HEK293 (cell line): ENCODE results near the gene GNG12.

Experiments
- ELK4 ChIP-seq: IDR thresholded peaks from 2 replicates; pipeline ENCODE4 v1.6.1; 2011; ENCODE audit warnings: mild to moderate bottlenecking, low read depth, low read length, borderline replicate concordance
- FEZF1 ChIP-seq: fragments of 450-650 bp; formaldehyde crosslinking; IDR thresholded peaks from 2 replicates; pipeline ENCODE4 v1.5.1; 2016; ENCODE audit warnings: missing biosample characterization, missing genetic modification characterization
- GLI4 ChIP-seq: fragments of 450-650 bp; formaldehyde crosslinking; IDR thresholded peaks from 2 replicates; pipeline ENCODE4 v1.5.1; 2016; ENCODE audit warnings: missing biosample characterization, missing genetic modification characterization
- KLF1 ChIP-seq: fragments of 450-650 bp; formaldehyde crosslinking; IDR thresholded peaks from 2 replicates; pipeline ENCODE4 v1.5.1; 2016; ENCODE audit warnings: missing biosample characterization, missing genetic modification characterization
- PBX3 ChIP-seq: sonication (generic); formaldehyde crosslinking; IDR thresholded peaks from 2 replicates; pipeline ENCODE4 v1.8.1; 2022; ENCODE audit warnings: mild to moderate bottlenecking, moderate library complexity, missing genetic modification reagents
- PRDM6 ChIP-seq: fragments of 450-650 bp; formaldehyde crosslinking; IDR thresholded peaks from 2 replicates; pipeline ENCODE4 v1.5.1; 2017; ENCODE audit warnings: missing biosample characterization, missing genetic modification characterization
- TCF7L2 ChIP-seq: IDR thresholded peaks from 2 replicates; pipeline ENCODE4 v1.6.1; 2011; ENCODE audit warnings: low read depth, mild to moderate bottlenecking, inconsistent platforms, low read length, moderate library complexity, borderline replicate concordance
- TSHZ1 ChIP-seq: fragments of 450-650 bp; formaldehyde crosslinking; IDR thresholded peaks from 2 replicates; pipeline ENCODE4 v1.5.1; 2016; ENCODE audit warnings: missing biosample characterization, missing genetic modification characterization, borderline replicate concordance
- ZBTB10 ChIP-seq: fragments of 450-650 bp; formaldehyde crosslinking; IDR thresholded peaks from 2 replicates; pipeline ENCODE4 v1.5.1; 2016; ENCODE audit warnings: missing biosample characterization, missing genetic modification characterization
- ZNF112 ChIP-seq: fragments of 450-650 bp; formaldehyde crosslinking; IDR thresholded peaks from 2 replicates; pipeline ENCODE4 v1.5.0; 2017; ENCODE audit warnings: missing biosample characterization, missing genetic modification characterization
- ZNF221 ChIP-seq: fragments of 450-650 bp; formaldehyde crosslinking; IDR thresholded peaks from 2 replicates; pipeline ENCODE4 v1.5.1; 2017; ENCODE audit warnings: missing biosample characterization, missing genetic modification characterization, borderline replicate concordance
- ZNF280C ChIP-seq: fragments of 450-650 bp; formaldehyde crosslinking; IDR thresholded peaks from 2 replicates; pipeline ENCODE4 v1.5.1; 2016; ENCODE audit warnings: missing biosample characterization, missing genetic modification characterization
- ZNF362 ChIP-seq: fragments of 450-650 bp; formaldehyde crosslinking; IDR thresholded peaks from 2 replicates; pipeline ENCODE4 v1.5.1; 2016; ENCODE audit warnings: missing biosample characterization, missing genetic modification characterization
- ZNF398 ChIP-seq: fragments of 450-650 bp; formaldehyde crosslinking; IDR thresholded peaks from 2 replicates; pipeline ENCODE4 v1.5.1; 2017; ENCODE audit warnings: missing biosample characterization, missing genetic modification characterization
- ZNF449 ChIP-seq: fragments of 450-650 bp; formaldehyde crosslinking; IDR thresholded peaks from 2 replicates; pipeline ENCODE4 v1.5.1; 2017; ENCODE audit warnings: missing biosample characterization, mild to moderate bottlenecking, missing genetic modification characterization, moderate library complexity
- ZNF629 ChIP-seq: fragments of 450-650 bp; formaldehyde crosslinking; IDR thresholded peaks from 2 replicates; pipeline ENCODE4 v1.5.1; 2017; ENCODE audit warnings: missing biosample characterization, missing genetic modification characterization
- ZNF654 ChIP-seq: fragments of 450-650 bp; formaldehyde crosslinking; IDR thresholded peaks from 2 replicates; pipeline ENCODE4 v1.5.1; 2016; ENCODE audit warnings: low read depth, missing biosample characterization, missing genetic modification characterization

Gene GNG12

GRCh38 chr1:67686267-67687197, 146.7 kb downstream of the GNG12 start (continued):
- TF ChIP-seq ZNF112 (tag by site-specific recombination) (no peak), ZNF398 (tag by site-specific recombination) (peak; percentile 59; the same call in 1 of the 2 replicates), ZBTB10 (tag by site-specific recombination) (peak; percentile 10; the same call in 1 of the 2 replicates), TCF7L2 (no peak), KLF1 (tag by site-specific recombination) (peak; percentile 84), TSHZ1 (tag by site-specific recombination) (peak; percentile 89; the same call in 1 of the 2 replicates), ZNF654 (tag by site-specific recombination) (peak; percentile 11; the same call in 1 of the 2 replicates), PBX3 (peak; percentile 63; the same call in 1 of the 2 replicates), ELK4 (no peak), ZNF449 (tag by site-specific recombination) (peak; percentile 77; the same call in 1 of the 2 replicates), ZNF629 (tag by site-specific recombination) (peak; percentile 96), PRDM6 (peak; percentile 96), GLI4 (tag by site-specific recombination) (no peak; the same call in 1 of the 2 replicates), ZNF221 (tag by site-specific recombination) (no peak), ZNF280C (tag by site-specific recombination) (no peak), ZNF362 (tag by site-specific recombination) (peak; percentile 99), FEZF1 (tag by site-specific recombination) (peak; percentile 77)
